HepG2 (cell line): ENCODE data around the gene CDR2L. TPM values are rescaled to one million over a fixed set of nuclear protein-coding genes. Genes with fewer than 3 reads are reported as not detected.

ENCODE experiments used
- ELF3 ChIP-seq: IDR thresholded peaks from 2 replicates; pipeline ENCODE4 v1.6.1; 2016; ENCODE audit warnings: missing genetic modification reagents, missing compliant biosample characterization
- ETV5 ChIP-seq: IDR thresholded peaks from 2 replicates; pipeline ENCODE4 v1.6.1; 2018; ENCODE audit warnings: missing biosample characterization, missing genetic modification reagents, inconsistent platforms, borderline replicate concordance
- FOXJ3 ChIP-seq: sonication (generic); formaldehyde crosslinking; IDR thresholded peaks from 2 replicates; pipeline ENCODE4 v1.4.0; 2020; ENCODE audit warnings: missing genetic modification reagents, mild to moderate bottlenecking, borderline replicate concordance
- ISL2 ChIP-seq: sonication (generic); formaldehyde crosslinking; IDR thresholded peaks from 2 replicates; pipeline ENCODE4 v1.5.0; 2020; ENCODE audit warnings: missing genetic modification reagents
- KDM5B ChIP-seq: sonication (generic); formaldehyde crosslinking; IDR thresholded peaks from 2 replicates; pipeline ENCODE4 v1.4.0; 2020; ENCODE audit warnings: missing genetic modification reagents, mild to moderate bottlenecking, borderline replicate concordance
- MEIS2 ChIP-seq: sonication (generic); formaldehyde crosslinking; IDR thresholded peaks from 2 replicates; pipeline ENCODE4 v1.9.0; 2021; ENCODE audit warnings: mild to moderate bottlenecking, missing genetic modification reagents
- NCOA1 ChIP-seq: sonication (generic); formaldehyde crosslinking; IDR thresholded peaks from 2 replicates; pipeline ENCODE4 v1.9.0; 2021; ENCODE audit warnings: missing genetic modification reagents
- NKX3-1 ChIP-seq: sonication (generic); formaldehyde crosslinking; IDR thresholded peaks from 2 replicates; pipeline ENCODE4 v1.5.0; 2020; ENCODE audit warnings: missing genetic modification reagents
- NR2F6 ChIP-seq, 2 experiments: IDR thresholded peaks; 2 replicates each; pipeline ENCODE4 v1.6.1; 2016; ENCODE audit warnings: antibody characterized with exemption in 1 of 2, mild to moderate bottlenecking in 1 of 2
- PHF5A ChIP-seq: IDR thresholded peaks from one replicate; pipeline ENCODE4 v1.6.1; 2018; ENCODE audit warnings: low read depth, missing genetic modification reagents; ENCODE audit not compliant: unreplicated experiment
- REL ChIP-seq: sonication (generic); formaldehyde crosslinking; conservative IDR thresholded peaks from 2 replicates; pipeline ENCODE4 v1.8.0; 2022; ENCODE audit warnings: mild to moderate bottlenecking, missing genetic modification reagents, moderate library complexity
- SALL2 ChIP-seq: sonication (generic); formaldehyde crosslinking; IDR thresholded peaks from 2 replicates; pipeline ENCODE4 v1.8.1; 2023; ENCODE audit warnings: mild to moderate bottlenecking, missing genetic modification reagents, inconsistent platforms
- SIN3A ChIP-seq: IDR thresholded peaks from 2 replicates; pipeline ENCODE4 v1.6.1; 2011; ENCODE audit warnings: low read depth, mild to moderate bottlenecking, control low read depth, low read length, borderline replicate concordance
- SMC3 ChIP-seq: IDR thresholded peaks from 2 replicates; pipeline ENCODE4 v1.6.1; 2011; ENCODE audit warnings: low read length, improper control_type of control experiment
- SP4 ChIP-seq: sonication (generic); formaldehyde crosslinking; IDR thresholded peaks from 2 replicates; pipeline ENCODE4 v1.8.1; 2023; ENCODE audit warnings: mild to moderate bottlenecking, missing genetic modification reagents
- SSRP1 ChIP-seq: IDR thresholded peaks from 2 replicates; pipeline ENCODE4 v1.6.1; 2016; ENCODE audit warnings: control low read depth
- THYN1 ChIP-seq: sonication (generic); formaldehyde crosslinking; IDR thresholded peaks from 2 replicates; pipeline ENCODE4 v1.8.1; 2023; ENCODE audit warnings: low read depth, mild to moderate bottlenecking, moderate library complexity, missing genetic modification reagents, borderline replicate concordance
- ZBTB21 ChIP-seq: sonication (generic); formaldehyde crosslinking; IDR thresholded peaks from 2 replicates; pipeline ENCODE4 v1.4.0; 2020; ENCODE audit warnings: missing genetic modification reagents
- ZNF207 ChIP-seq: fragments of 450-650 bp; IDR thresholded peaks from 2 replicates; pipeline ENCODE4 v1.6.1; 2016; ENCODE audit warnings: antibody characterized with exemption, borderline replicate concordance
- polyA plus RNA-seq, 8 experiments: library from polyadenylated mRNA; depleted of rRNA in 3 of 8; stranded (reverse) in 7 of 8; unstranded in 1 of 8; fragments of >200 nt; fragmentation: Illumina TruSeq in 4 of 8; extraction: Trizol in 4 of 8; gene quantifications; 2 replicates each; pipeline versions ENCODE4 v1.2.1 to v1.2.3, GENCODE V29; 2011 to 2016; ENCODE audit warnings: low read depth in 4 of 8, missing spikeins in 1 of 8, mixed read lengths in 1 of 8; ENCODE audit not compliant: insufficient read depth in 1 of 8
- total RNA-seq, 5 experiments: library from RNA; depleted of rRNA; stranded (reverse); fragments of >200 nt; fragmentation: Illumina TruSeq; extraction: Trizol; gene quantifications; 2 replicates each; pipeline ENCODE4 v1.2.3, GENCODE V29; 2016; ENCODE audit warnings: low read depth in 1 of 5
- TF ChIP-seq, protein P1 (sequence below): sonication (generic); formaldehyde crosslinking; IDR thresholded peaks from 2 replicates; pipeline ENCODE4 v1.4.0; 2020; ENCODE audit warnings: missing genetic modification reagents, borderline replicate concordance
- TF ChIP-seq, protein P2 (sequence below): sonication (generic); formaldehyde crosslinking; IDR thresholded peaks from 2 replicates; pipeline ENCODE4 v1.5.1; 2020; ENCODE audit warnings: mild to moderate bottlenecking, missing genetic modification reagents, moderate library complexity
- TF ChIP-seq, protein P3 (sequence below), 2 experiments: sonication (generic) in 1 of 2; formaldehyde crosslinking in 1 of 2; IDR thresholded peaks; 2 replicates each; pipeline versions ENCODE4 v1.4.0 to v1.6.1; 2016 to 2020; ENCODE audit warnings: borderline replicate concordance in 1 of 2, low read depth in 1 of 2, mild to moderate bottlenecking in 1 of 2, missing genetic modification reagents in 1 of 2

CDR2L gene
- total and polyA plus RNA-seq, 2 of the 13 experiments (the other 11 are each of a cell fraction or from before 2014, with no cell fraction given): 1.9 to 2.1 TPM

DNA sequence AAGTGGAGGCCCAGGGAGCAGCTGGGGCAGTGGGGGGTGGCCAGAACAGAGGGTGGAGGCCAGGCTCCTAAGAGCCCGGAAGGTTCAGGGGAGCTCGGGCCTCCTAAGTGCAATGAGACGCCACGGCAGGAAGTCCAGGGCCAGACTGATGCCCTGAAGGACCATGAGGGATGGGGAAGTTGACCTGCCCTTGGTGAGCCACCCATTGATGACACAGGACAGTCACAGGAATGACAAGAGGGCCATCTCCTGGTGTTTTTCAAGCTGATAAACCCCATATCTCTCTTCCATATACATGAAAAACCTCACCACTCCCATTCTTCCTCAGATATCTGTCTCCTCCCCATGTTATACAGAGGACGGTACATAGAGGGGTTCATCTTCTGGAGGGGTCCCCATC, 19.2 kb downstream of the CDR2L start (continued):
- TF ChIP-seq ISL2 (no peak), SIN3A (no peak), SALL2 (CRISPR knock-in tag) (no peak), ZNF207 (no peak), KDM5B (no peak), NCOA1 (CRISPR knock-in tag) (no peak), NR2F6 (IDR thresholded peaks at IDR 0.05) (no peak), NR2F6 (CRISPR knock-in tag; IDR thresholded peaks at IDR 0.05) (peak; percentile 40; the same call in 1 of the 2 replicates), FOXJ3 (CRISPR knock-in tag) (no peak), SMC3 (peak; percentile 96), PHF5A (no peak), REL (no peak), ETV5 (CRISPR knock-in tag) (0 out of 2 replicates have a peak, but pooled peaks have one; percentile 7), ELF3 (CRISPR knock-in tag) (0 out of 2 replicates have a peak, but pooled peaks have one; percentile 24), MEIS2 (0 out of 2 replicates have a peak, but pooled peaks have one; percentile 14), THYN1 (CRISPR knock-in tag) (no peak), ZBTB21 (no peak), SSRP1 (no peak), SP4 (no peak), NKX3-1 (no peak)
- TF ChIP-seq, protein P1, sequence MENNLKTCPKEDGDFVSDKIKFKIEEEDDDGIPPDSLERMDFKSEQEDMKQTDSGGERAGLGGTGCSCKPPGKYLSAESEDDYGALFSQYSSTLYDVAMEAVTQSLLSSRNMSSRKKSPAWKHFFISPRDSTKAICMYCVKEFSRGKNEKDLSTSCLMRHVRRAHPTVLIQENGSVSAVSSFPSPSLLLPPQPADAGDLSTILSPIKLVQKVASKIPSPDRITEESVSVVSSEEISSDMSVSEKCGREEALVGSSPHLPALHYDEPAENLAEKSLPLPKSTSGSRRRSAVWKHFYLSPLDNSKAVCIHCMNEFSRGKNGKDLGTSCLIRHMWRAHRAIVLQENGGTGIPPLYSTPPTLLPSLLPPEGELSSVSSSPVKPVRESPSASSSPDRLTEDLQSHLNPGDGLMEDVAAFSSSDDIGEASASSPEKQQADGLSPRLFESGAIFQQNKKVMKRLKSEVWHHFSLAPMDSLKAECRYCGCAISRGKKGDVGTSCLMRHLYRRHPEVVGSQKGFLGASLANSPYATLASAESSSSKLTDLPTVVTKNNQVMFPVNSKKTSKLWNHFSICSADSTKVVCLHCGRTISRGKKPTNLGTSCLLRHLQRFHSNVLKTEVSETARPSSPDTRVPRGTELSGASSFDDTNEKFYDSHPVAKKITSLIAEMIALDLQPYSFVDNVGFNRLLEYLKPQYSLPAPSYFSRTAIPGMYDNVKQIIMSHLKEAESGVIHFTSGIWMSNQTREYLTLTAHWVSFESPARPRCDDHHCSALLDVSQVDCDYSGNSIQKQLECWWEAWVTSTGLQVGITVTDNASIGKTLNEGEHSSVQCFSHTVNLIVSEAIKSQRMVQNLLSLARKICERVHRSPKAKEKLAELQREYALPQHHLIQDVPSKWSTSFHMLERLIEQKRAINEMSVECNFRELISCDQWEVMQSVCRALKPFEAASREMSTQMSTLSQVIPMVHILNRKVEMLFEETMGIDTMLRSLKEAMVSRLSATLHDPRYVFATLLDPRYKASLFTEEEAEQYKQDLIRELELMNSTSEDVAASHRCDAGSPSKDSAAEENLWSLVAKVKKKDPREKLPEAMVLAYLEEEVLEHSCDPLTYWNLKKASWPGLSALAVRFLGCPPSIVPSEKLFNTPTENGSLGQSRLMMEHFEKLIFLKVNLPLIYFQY (CRISPR knock-in tag): no peak
- TF ChIP-seq, protein P2, sequence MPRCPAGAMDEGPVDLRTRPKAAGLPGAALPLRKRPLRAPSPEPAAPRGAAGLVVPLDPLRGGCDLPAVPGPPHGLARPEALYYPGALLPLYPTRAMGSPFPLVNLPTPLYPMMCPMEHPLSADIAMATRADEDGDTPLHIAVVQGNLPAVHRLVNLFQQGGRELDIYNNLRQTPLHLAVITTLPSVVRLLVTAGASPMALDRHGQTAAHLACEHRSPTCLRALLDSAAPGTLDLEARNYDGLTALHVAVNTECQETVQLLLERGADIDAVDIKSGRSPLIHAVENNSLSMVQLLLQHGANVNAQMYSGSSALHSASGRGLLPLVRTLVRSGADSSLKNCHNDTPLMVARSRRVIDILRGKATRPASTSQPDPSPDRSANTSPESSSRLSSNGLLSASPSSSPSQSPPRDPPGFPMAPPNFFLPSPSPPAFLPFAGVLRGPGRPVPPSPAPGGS: no peak
- TF ChIP-seq, protein P3, sequence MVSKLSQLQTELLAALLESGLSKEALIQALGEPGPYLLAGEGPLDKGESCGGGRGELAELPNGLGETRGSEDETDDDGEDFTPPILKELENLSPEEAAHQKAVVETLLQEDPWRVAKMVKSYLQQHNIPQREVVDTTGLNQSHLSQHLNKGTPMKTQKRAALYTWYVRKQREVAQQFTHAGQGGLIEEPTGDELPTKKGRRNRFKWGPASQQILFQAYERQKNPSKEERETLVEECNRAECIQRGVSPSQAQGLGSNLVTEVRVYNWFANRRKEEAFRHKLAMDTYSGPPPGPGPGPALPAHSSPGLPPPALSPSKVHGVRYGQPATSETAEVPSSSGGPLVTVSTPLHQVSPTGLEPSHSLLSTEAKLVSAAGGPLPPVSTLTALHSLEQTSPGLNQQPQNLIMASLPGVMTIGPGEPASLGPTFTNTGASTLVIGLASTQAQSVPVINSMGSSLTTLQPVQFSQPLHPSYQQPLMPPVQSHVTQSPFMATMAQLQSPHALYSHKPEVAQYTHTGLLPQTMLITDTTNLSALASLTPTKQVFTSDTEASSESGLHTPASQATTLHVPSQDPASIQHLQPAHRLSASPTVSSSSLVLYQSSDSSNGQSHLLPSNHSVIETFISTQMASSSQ (IDR thresholded peaks at IDR 0.05; ENCODE audit: low read depth): no peak
- TF ChIP-seq, protein P3 (CRISPR knock-in tag; IDR thresholded peaks at IDR 0.05; ENCODE audit: borderline replicate concordance): no peak
